ENCODE measurements around the gene C1RL. TPM values are rescaled to one million over a fixed set of nuclear protein-coding genes. Genes with fewer than 3 reads are reported as not detected.

C1RL gene
- polyA plus RNA-seq, 1 donor: 10.5 TPM

- DNase-seq (ENCODE audit: low read depth): no peak
Measured at GRCh38 chr12:7137908-7138307, 28.9 kb upstream of the C1RL start.

DNA sequence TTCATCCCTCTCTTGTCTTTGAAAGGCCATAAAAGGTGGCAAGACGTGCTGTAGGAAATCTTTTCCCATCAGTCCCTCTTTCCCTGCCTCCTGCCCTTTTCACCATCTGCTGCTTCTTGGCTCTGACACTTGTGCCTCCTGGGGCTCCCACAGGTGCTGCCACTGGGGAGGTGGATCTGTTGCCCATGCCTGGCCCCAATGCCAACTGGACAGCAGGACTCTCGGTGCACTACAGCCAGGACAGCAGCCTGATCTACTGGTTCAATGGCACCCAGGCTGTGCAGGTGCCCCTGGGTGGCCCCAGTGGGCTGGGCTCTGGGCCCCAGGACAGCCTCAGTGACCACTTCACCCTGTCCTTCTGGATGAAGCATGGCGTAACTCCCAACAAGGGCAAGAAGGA, 27.7 kb upstream of the C1RL start:
- no peak for DNase-seq (ENCODE audit: low read depth)

DNA sequence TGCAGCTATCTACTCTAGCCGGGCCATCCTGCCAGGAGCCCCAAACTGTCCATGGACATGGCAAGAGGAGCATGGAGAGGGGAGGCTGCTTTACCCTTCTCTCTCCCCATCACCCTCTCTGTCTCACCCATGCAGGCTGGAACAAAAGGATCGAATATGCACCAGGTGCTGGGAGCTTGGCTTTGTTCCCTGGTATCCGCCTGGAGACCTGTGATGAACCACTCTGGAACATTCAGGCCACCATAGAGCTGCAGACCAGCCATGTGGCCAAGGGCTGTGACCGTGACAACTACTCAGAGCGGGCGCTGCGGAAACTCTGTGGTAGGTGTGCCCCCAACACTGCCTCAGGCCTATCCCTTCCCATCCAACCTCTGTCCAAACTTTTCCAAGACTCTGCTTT, 27.1 kb upstream of the C1RL start:
- DNase-seq (ENCODE audit: low read depth): no peak

- DNase-seq (ENCODE audit: low read depth): no peak
Measured at GRCh38 chr12:7134396-7135166, 25.6 kb upstream of the C1RL start.

DNA sequence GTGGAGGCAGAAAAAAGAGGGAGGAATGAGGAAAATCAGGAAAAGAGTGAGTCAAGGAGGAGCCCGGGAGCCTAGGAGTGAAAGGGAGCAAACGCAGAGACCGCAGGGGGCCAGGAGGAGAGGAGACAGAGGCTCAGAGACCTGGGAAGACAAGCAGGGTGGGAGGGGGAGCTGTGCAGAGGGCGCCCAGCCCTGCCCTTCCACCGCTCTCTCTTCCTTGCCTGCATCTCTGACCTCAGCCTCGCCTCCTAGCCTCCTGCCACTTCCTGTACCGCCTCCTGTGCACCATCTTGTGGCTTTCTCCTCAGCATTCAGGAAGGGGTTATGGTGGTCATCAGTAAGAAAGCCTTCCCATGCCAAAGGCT, 22.5 kb upstream of the C1RL start:
- no peak for DNase-seq (ENCODE audit: low read depth)

DNA sequence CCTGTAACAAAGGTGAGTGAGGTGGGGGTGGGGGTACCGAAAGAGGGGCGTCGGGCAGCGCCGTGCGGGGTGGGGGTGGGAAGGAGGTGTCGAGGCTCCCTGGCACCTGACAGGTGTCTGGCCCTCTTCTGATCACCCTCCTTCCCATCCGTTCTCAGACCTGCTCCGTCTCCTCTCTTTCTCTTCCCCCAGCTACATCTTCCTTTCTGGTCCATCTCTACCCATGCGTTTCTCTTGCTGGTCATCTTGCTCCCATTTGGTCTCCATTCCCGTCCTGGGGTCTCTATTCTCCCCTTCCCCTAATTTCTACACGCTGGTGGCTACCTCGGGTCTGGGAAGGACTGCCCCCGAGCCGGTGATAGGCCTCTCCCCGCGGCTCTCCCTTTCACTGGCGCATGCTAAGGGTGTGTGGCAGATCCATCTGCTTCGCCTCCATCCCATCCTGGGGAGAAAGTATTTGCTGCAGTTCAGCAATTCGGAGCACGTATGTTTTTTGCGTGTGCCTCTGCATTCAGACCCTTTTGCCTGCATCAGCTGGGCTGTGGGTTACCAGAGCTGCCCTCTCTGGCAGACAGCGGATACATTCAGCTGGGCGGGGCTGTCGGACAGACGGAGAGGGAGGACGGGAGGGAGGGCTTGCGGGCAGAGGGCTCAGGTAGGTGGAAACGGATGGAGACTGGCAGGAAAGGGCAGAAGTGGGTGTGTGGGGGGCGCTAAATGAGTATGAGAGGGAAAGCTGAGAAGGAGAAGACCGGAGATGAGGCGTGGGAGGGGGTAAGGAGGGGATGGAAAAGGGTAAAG, 21.9 kb upstream of the C1RL start:
- DNase-seq (ENCODE audit: low read depth): no peak

- DNase-seq (ENCODE audit: low read depth): no peak
Measured at GRCh38 chr12:7129872-7130691, 21.1 kb upstream of the C1RL start, which contains the start of gene CLSTN3. CLSTN3 (plus strand) TSS chr12:7130371; CDS start chr12:7130649, 278 bp downstream.

GRCh38 chr12:7129287-7129871, 20.4 kb upstream of the C1RL start:
- DNase-seq (ENCODE audit: low read depth): no peak

- DNase-seq (ENCODE audit: low read depth): no peak
Measured at GRCh38 chr12:7128681-7129286, 19.8 kb upstream of the C1RL start, which contains the start of gene RBP5. RBP5 (minus strand) TSS chr12:7128889; CDS start chr12:7128775, 114 bp downstream.

DNA sequence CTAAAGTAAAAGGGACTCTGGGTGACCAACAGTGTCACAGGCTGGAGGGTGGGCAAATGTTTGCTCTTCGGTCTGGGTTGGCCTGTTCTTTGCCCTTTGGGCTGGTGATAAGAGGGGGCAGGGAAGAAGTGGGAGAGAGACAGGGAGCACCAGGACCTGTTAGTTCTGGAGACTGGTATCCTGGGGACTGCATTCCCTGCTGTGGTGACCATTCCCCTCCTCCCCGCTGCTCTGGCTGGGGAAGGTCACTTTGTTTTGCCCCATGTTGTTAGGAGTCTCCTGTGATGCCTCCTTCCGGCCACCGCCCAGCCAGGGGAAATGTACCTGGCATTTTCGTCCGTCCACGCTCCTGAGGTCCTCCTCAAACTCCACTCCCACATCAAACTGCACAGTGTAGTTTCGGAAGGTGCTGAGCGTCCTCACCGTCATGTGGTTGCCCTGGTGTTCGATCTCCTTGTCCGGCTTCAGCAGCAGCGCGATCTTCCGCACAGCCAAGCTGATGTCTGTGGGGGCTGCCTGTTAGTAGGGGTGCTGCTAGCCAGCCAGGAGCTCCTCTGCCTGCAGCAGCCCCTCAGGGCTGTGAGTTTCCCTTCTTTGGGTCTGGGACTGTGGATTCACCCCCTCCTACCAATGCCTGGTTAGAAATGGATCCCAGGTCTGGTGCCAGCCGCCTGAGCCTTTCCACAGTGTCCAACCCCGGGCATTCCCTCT, 19.1 kb upstream of the C1RL start:
- no peak for DNase-seq (ENCODE audit: low read depth)

- no peak for DNase-seq (ENCODE audit: low read depth)
Measured at GRCh38 chr12:7125632-7126227, 16.7 kb upstream of the C1RL start.

DNA sequence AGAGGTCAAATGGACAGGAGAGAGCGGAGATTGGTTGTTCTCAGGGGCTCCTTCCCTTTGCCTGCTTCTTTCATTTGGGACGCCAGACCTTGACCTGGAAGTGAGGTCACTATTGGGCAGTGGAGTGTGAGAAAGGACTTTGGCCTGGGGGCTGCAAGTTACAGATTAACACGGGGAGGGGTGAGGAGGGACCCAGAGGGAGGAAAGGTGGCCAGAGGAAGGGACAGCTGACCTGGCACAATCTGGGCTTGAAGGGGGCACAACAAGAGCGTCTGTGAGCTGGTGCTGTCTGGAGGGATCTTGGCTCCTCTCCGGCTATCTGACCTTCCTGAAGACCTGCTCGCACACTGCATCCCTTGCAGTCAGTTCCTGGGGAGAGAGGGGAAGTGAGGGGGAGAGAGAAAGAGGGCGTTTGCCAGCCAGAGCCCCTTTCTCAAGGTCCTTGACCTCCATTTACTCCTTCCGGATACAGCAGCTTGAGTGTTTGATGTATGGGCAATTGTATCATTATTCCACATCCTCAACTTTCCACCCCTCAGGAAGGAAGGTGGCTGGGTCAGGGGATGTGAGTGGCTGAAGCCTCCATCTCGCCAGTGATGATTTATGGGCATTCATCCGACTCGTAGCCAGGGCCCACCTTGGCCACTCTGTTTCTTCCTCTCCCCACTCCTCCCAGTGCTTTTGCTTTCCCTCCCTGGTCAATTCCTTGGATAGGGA, 14.9 kb upstream of the C1RL start:
- no peak for DNase-seq (ENCODE audit: low read depth)

DNA sequence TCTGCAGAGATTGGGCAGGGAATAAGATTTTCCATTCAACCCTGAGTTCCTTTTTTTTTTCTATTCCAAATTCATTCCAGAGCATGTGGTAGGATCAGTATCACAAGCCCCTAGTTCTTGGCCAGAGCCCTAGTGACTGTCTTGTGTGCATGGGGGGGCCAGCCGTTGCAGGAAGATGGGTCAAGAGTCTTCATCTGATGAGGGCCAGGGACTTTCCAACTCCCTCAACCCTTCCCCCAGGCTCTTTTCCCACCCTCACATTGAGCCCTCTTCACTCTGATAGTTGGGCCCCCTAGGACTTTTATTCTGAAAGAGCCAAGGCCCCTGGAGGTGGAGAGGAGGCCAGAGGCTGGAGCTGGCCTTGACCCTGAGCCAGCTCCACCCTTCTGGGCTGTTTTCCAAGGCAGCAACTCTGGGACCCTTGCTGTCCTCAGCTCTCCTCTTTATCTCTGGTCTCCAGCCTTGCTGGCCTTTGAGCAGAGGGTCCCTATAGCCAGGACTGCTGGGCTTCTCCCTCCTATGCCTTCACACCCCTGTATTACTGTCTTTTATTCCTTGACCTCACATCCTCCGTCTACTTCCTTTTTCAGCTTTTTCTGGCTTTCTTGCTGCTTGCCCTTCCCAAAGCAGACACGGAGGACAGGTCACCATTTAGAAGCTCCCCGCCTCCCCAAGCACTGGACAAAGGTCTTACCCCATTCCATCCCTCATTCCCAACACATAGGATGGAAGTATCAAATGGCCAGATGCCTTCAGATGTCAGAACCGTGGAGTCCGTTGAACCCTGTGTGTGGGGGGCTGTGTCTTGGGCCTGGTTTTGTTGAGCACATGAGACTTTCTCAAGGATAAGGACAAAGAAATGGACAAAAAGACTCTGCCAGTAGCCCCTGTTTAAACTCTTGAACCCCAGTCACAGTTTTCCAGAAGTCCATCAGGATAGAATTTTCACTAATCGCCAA, 14.1 kb upstream of the C1RL start:
- DNase-seq (ENCODE audit: low read depth): no peak

- no peak for DNase-seq (ENCODE audit: low read depth)
Measured at GRCh38 chr12:7121324-7121723, 12.3 kb upstream of the C1RL start.

DNA sequence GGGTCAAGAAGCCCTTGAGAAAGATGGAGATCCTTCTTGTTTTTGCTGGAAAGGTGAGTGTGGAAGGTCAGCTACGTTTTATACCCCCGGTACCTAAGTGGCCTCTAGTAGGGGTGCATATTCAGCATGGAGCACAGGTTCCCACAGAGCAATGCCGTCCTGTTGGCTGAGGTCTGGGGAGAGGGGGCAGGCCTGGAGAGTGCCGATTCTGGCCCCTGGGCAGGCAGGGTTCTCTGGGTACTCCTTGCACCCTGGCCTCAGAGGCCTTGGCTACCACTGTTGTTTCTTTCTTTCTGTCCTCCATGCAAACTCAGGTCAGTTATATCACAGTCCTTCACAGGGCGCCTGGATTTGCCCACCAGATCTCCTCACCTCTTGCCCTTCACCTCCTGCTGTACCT, 11.2 kb upstream of the C1RL start:
- no peak for DNase-seq (ENCODE audit: low read depth)

- DNase-seq (ENCODE audit: low read depth): no peak
Measured at GRCh38 chr12:7118881-7119280, 9.9 kb upstream of the C1RL start.

- no peak for DNase-seq (ENCODE audit: low read depth)
Measured at GRCh38 chr12:7117670-7118069, 8.7 kb upstream of the C1RL start.

GRCh38 chr12:7116916-7117315, 7.9 kb upstream of the C1RL start:
- DNase-seq (ENCODE audit: low read depth): no peak

Data from forelimb muscle (tissue), 1 donor.